Effector memory CD4-positive, alpha-beta T cell (primary cell): Measurements from ENCODE around the gene SSX4B.
"Not testable (repeated sequence)": the region's sequence is repeated elsewhere in the genome, so short reads cannot be mapped to it uniquely, and the experiment has no call there.

ENCODE experiments used
- DNase-seq, 3 donors: peaks; one replicate each; pipeline ENCODE4 v3.0.0-alpha.2; 2020
- H3K27ac ChIP-seq: 2 replicates; pipeline ENCODE4 v1.7.0; 2013; ENCODE audit warnings: mild to moderate bottlenecking, low read length, moderate library complexity; ENCODE audit not compliant: insufficient read depth, poor library complexity, severe bottlenecking
- H3K27me3 ChIP-seq: replicated peaks from 2 replicates; pipeline ENCODE4 v1.7.0; 2013; ENCODE audit warnings: mild to moderate bottlenecking, low read length; ENCODE audit not compliant: insufficient read depth, control insufficient read depth, poor library complexity, severe bottlenecking
- H3K36me3 ChIP-seq: 2 replicates; pipeline ENCODE4 v1.7.0; 2013; ENCODE audit warnings: mild to moderate bottlenecking, low read length, moderate library complexity; ENCODE audit not compliant: control insufficient read depth, insufficient read depth
- H3K4me1 ChIP-seq: 2 replicates; pipeline ENCODE4 v1.7.0; 2013; ENCODE audit warnings: low read length, mild to moderate bottlenecking; ENCODE audit not compliant: control insufficient read depth, insufficient read depth, poor library complexity, severe bottlenecking
- H3K4me3 ChIP-seq: 2 replicates; pipeline ENCODE4 v1.7.0; 2013; ENCODE audit warnings: low read length, low read depth, mild to moderate bottlenecking; ENCODE audit not compliant: insufficient read depth, poor library complexity, severe bottlenecking
- H3K9me3 ChIP-seq: 2 replicates; pipeline ENCODE4 v1.7.0; 2013; ENCODE audit warnings: mild to moderate bottlenecking, low read length, moderate library complexity; ENCODE audit not compliant: control insufficient read depth

The SSX4B gene

GRCh38 chrX:48430166-48430565 is 18.4 kb upstream of the SSX4B start:
- H3K27me3 ChIP-seq, H3K36me3 ChIP-seq: not testable (repeated sequence)

GRCh38 chrX:48429606-48430005 is 17.8 kb upstream of the SSX4B start:
- not testable (repeated sequence) for H3K27me3 ChIP-seq, H3K4me3 ChIP-seq, H3K9me3 ChIP-seq, DNase-seq, H3K4me1 ChIP-seq, H3K36me3 ChIP-seq, H3K27ac ChIP-seq

More at GRCh38 chrX:48430166-48430565, 18.4 kb upstream of the SSX4B start:
- H3K4me1 ChIP-seq, H3K4me3 ChIP-seq, DNase-seq, H3K9me3 ChIP-seq, H3K27ac ChIP-seq: not testable (repeated sequence)

GRCh38 chrX:48427027-48427716 is 15.4 kb upstream of the SSX4B start:
- DNase-seq, H3K4me1 ChIP-seq, H3K27ac ChIP-seq, H3K27me3 ChIP-seq, H3K36me3 ChIP-seq, H3K9me3 ChIP-seq, H3K4me3 ChIP-seq: not testable (repeated sequence)

GRCh38 chrX:48397825-48398224 is 13.9 kb downstream of the SSX4B start:
- not testable (repeated sequence) for H3K36me3 ChIP-seq, DNase-seq

GRCh38 chrX:48396931-48397330 is 14.8 kb downstream of the SSX4B start:
- H3K4me1 ChIP-seq, H3K36me3 ChIP-seq, DNase-seq, H3K27me3 ChIP-seq, H3K27ac ChIP-seq, H3K4me3 ChIP-seq, H3K9me3 ChIP-seq: not testable (repeated sequence)

More at GRCh38 chrX:48397825-48398224, 13.9 kb downstream of the SSX4B start:
- H3K27ac ChIP-seq, H3K4me1 ChIP-seq, H3K27me3 ChIP-seq, H3K4me3 ChIP-seq, H3K9me3 ChIP-seq: not testable (repeated sequence)

- H3K36me3 ChIP-seq, H3K27me3 ChIP-seq, H3K9me3 ChIP-seq, DNase-seq, H3K4me1 ChIP-seq, H3K4me3 ChIP-seq, H3K27ac ChIP-seq: not testable (repeated sequence)
Observed at GRCh38 chrX:48383239-48383638, 28.5 kb downstream of the SSX4B start, which contains the start of gene SSX4. SSX4 (plus strand) TSS chrX:48383539; CDS start chrX:48384054, 515 bp downstream.

GRCh38 chrX:48370408-48370807 is 41.4 kb downstream of the SSX4B start:
- DNase-seq, H3K4me3 ChIP-seq, H3K4me1 ChIP-seq, H3K36me3 ChIP-seq, H3K27me3 ChIP-seq, H3K9me3 ChIP-seq, H3K27ac ChIP-seq: not testable (repeated sequence)

GRCh38 chrX:48367717-48368408 is 43.9 kb downstream of the SSX4B start:
- not testable (repeated sequence) for H3K4me3 ChIP-seq, H3K27ac ChIP-seq, H3K9me3 ChIP-seq, H3K36me3 ChIP-seq, H3K27me3 ChIP-seq, H3K4me1 ChIP-seq, DNase-seq

- H3K9me3 ChIP-seq, H3K36me3 ChIP-seq, H3K27ac ChIP-seq, H3K4me3 ChIP-seq, DNase-seq, H3K27me3 ChIP-seq, H3K4me1 ChIP-seq: not testable (repeated sequence)
Observed at GRCh38 chrX:48359281-48359680, 52.5 kb downstream of the SSX4B start.

- no peak overlapping the region for H3K4me3 ChIP-seq
- no peak overlapping the region for H3K27ac ChIP-seq
- no peaks in the 10 kb centered on the region for H3K4me1 ChIP-seq
- H3K9me3 ChIP-seq: no peaks in the 10 kb centered on the region
- H3K27me3 ChIP-seq: no peaks in the 10 kb centered on the region
- no peak for DNase-seq
- H3K36me3 ChIP-seq: no peaks in the 10 kb centered on the region
Observed at GRCh38 chrX:48357681-48358080, 54.1 kb downstream of the SSX4B start.
